Measurements from ENCODE around the gene RAPSN. TPM values are rescaled to one million over a fixed set of nuclear protein-coding genes. Genes with fewer than 3 reads are reported as not detected.

Gene RAPSN
- total RNA-seq, 1 donor from 2014 or later = 0.16 TPM

DNA sequence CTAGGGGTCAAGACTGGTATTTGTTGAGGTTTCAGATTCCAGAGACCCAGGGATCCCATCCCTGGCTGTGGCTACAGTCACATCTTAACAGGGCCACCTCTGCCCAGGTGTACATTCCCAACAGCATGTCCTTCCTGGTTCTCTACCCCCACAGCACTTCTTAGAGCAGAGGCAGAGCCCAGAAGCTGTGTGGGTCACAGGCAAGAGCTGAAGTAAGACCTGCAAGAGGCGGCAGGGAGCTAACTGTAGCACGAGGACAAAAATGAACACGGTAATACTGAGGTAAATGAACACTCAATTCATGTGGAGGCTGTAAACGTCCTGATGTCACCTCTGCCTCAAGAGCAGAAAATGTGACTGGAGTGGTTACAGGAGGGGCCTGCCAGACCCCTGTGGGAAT lies 21.7 kb upstream of the RAPSN start:
- TF ChIP-seq, protein P1, sequence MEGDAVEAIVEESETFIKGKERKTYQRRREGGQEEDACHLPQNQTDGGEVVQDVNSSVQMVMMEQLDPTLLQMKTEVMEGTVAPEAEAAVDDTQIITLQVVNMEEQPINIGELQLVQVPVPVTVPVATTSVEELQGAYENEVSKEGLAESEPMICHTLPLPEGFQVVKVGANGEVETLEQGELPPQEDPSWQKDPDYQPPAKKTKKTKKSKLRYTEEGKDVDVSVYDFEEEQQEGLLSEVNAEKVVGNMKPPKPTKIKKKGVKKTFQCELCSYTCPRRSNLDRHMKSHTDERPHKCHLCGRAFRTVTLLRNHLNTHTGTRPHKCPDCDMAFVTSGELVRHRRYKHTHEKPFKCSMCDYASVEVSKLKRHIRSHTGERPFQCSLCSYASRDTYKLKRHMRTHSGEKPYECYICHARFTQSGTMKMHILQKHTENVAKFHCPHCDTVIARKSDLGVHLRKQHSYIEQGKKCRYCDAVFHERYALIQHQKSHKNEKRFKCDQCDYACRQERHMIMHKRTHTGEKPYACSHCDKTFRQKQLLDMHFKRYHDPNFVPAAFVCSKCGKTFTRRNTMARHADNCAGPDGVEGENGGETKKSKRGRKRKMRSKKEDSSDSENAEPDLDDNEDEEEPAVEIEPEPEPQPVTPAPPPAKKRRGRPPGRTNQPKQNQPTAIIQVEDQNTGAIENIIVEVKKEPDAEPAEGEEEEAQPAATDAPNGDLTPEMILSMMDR (conservative IDR thresholded peaks at IDR 0.05) = no peak
- Mint-ChIP-seq H3K27me3 (ENCODE audit: low read depth) (no peaks in the 10 kb centered on the region), H3K4me1 (peaks cover 31% of the 10 kb centered on the region), H3K27ac (ENCODE audit: unreplicated experiment) (no peak overlapping the region), H3K4me3 (no peak overlapping the region), H3K9me3 (no peaks in the 10 kb centered on the region), H3K36me3 (ENCODE audit: low read depth) (peaks cover 32% of the 10 kb centered on the region)
- DNase-seq (ENCODE audit: low read depth, low spot score) = no peak

- H3K36me3 Mint-ChIP-seq (ENCODE audit: low read depth) = peaks cover 30% of the 10 kb centered on the region
- H3K4me1 Mint-ChIP-seq = peaks cover 36% of the 10 kb centered on the region
Observed at GRCh38 chr11:47469361-47470179, 20.6 kb upstream of the RAPSN start.

GRCh38 chr11:47468598-47469214 lies 19.8 kb upstream of the RAPSN start:
- Mint-ChIP-seq H3K9me3 (no peaks in the 10 kb centered on the region), H3K27me3 (ENCODE audit: low read depth) (no peaks in the 10 kb centered on the region), H3K36me3 (ENCODE audit: low read depth) (peaks cover 24% of the 10 kb centered on the region), H3K4me1 (peaks cover 36% of the 10 kb centered on the region), H3K4me3 (no peak overlapping the region), H3K27ac (ENCODE audit: unreplicated experiment) (peak overlapping the region; percentile 32)
- DNase-seq (ENCODE audit: low read depth, low spot score) = no peak
- TF ChIP-seq, protein P1 (conservative IDR thresholded peaks at IDR 0.05) = no peak

More at GRCh38 chr11:47469361-47470179, 20.6 kb upstream of the RAPSN start:
- H3K27ac Mint-ChIP-seq (ENCODE audit: unreplicated experiment) = no peak overlapping the region
- DNase-seq (ENCODE audit: low read depth, low spot score) = no peak
- H3K27me3 Mint-ChIP-seq (ENCODE audit: low read depth) = no peaks in the 10 kb centered on the region
- TF ChIP-seq, protein P1 (conservative IDR thresholded peaks at IDR 0.05) = no peak
- H3K9me3 Mint-ChIP-seq = no peaks in the 10 kb centered on the region
- peak overlapping the region; percentile 4 for H3K4me3 Mint-ChIP-seq

- no peak overlapping the region for H3K4me3 Mint-ChIP-seq
- no peaks in the 10 kb centered on the region for H3K27me3 Mint-ChIP-seq (ENCODE audit: low read depth)
- peaks cover 36% of the 10 kb centered on the region for H3K4me1 Mint-ChIP-seq
- TF ChIP-seq, protein P1 (conservative IDR thresholded peaks at IDR 0.05) = no peak
- no peak overlapping the region for H3K27ac Mint-ChIP-seq (ENCODE audit: unreplicated experiment)
- H3K9me3 Mint-ChIP-seq = no peaks in the 10 kb centered on the region
- H3K36me3 Mint-ChIP-seq (ENCODE audit: low read depth) = peaks cover 16% of the 10 kb centered on the region
- DNase-seq (ENCODE audit: low read depth, low spot score) = no peak
Observed at GRCh38 chr11:47467357-47467756, 18.4 kb upstream of the RAPSN start.

- Mint-ChIP-seq H3K27ac (ENCODE audit: unreplicated experiment) (peak overlapping the region; percentile 57), H3K36me3 (ENCODE audit: low read depth) (peaks cover 16% of the 10 kb centered on the region), H3K4me3 (no peak overlapping the region), H3K27me3 (ENCODE audit: low read depth) (no peaks in the 10 kb centered on the region), H3K9me3 (no peaks in the 10 kb centered on the region), H3K4me1 (peaks cover 36% of the 10 kb centered on the region)
- TF ChIP-seq, protein P1 (conservative IDR thresholded peaks at IDR 0.05) = no peak
- no peak for DNase-seq (ENCODE audit: low read depth, low spot score)
Observed at GRCh38 chr11:47466701-47467250, 17.8 kb upstream of the RAPSN start.
